Activated CD4-positive, CD25-positive, alpha-beta regulatory T cell (primary cell): ENCODE results near the gene RTF1.

ENCODE experiments used
- DNase-seq, 4 experiments: peaks; one replicate each; lab custom pipeline; 2025; lab: John Stamatoyannopoulos, UW

RTF1 gene

GRCh38 chr15:41505776-41506175 lies 88.9 kb downstream of the RTF1 start:
- no peak for DNase-seq

GRCh38 chr15:41506796-41507341 lies 90.0 kb downstream of the RTF1 start:
- no peak for DNase-seq

DNA sequence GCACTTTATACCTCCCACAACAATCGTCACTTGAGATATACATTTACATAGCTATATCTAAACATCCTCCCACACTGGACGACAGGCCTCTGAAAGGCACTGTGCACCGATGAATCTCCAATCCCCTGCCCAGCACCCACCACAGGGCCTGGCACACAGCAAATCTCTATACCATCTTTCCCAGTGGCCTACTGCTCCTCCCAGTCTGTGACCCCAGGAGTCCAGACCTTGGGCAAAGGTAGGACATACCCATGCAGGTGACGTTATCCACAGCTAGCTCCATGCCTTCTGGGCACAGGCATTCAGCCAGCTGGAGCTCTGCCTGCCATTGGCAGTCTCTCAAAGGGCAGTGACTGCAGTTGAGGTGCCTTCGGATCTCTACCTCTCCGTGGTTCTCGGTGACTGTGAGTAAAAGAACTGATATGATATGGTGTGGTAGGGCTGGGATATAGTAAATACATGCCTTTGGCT lies 91.0 kb downstream of the RTF1 start:
- no peak for DNase-seq

DNA sequence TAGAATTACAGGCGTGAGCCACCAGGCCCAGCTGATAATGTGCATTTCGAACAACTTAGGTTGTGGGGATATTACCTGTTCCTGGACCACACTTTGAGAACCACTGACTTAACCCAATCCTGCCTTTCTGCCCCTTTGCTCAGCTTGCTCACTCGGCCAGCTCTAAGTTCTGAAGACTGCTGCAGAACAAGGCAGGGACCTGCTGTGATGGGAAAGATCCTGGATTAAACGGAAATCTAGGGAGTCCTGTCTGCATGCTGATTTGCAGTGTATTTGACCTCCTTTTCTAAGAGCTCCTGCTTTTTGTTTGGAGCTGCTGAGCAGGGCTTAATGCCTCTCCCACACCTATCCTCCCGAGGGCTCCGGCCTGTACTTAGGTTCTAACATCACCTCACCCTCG lies 93.8 kb downstream of the RTF1 start:
- no peak for DNase-seq

DNA sequence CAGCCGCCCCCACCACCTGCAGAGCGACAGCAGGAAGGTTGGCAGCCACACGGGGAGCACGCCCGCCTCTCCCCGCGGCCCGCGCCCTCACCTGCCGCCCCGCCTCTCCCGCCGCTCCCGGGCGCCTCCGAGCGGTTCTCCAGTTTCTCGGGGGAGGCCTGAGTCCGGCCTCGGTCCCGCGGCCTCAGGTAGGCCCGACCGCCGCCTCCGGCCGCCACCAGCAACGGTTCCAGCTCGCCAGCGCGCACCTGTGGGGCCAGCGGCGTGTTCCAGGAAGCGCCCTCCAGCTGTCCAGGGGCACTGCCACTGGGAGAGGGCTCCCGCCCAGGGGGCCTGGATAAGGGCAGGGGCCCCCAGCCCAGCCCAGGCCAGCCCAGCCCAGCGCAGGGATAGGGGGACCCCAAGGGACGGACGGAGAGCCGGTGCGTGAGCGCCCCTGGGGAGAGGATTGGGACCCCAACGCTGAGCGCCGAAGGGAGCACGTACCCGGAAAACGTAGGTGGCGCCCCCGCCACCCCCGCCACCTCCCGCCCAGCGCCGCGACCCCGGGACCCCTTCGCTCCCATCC lies 94.5 kb downstream of the RTF1 start:
- DNase-seq, result no peak

DNA sequence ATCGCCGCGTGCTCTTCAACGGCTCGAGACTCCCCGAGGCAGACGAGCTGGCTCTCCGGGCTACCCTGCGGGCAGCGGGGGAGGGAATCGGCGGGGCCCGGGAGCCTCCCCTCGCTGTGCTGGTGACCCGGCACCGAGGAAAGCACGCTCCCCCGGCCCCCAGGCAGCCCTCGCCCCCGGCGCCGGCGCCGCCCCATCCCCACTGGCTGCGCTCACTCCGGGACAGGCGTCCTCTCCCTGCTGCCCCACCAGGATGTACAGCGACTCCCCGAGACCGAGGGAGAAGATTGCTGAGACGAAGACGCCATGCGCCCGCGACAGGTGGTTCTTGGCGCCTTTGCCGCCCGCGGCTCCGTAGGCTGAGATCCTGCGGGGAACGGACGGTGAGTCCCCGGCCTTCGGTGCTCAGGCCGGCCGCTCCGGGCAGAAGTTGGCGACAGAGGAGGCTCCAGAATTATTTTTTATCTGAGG lies 95.0 kb downstream of the RTF1 start:
- DNase-seq, result no peak

DNA sequence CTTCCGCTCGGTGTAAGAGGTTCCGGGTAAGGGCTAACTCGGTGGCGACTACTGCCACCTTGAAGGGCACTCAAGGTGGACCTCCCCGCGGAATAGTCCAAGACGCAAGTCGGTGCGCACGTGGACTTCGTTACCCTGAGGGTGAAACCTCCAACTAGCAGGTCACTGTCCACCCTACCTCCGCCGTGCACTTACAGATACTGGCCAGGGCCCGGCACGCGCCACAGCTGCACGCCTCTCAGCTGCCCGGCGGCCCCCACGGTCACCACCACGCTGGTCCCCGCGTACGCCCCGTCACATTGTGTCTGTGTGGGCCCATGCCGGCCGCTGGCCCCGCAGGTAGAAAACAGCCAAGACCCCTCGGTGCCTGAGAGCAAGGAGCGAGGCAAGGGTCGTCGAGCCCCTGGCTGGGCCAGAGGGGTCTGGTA lies 95.6 kb downstream of the RTF1 start:
- DNase-seq, result no peak

DNA sequence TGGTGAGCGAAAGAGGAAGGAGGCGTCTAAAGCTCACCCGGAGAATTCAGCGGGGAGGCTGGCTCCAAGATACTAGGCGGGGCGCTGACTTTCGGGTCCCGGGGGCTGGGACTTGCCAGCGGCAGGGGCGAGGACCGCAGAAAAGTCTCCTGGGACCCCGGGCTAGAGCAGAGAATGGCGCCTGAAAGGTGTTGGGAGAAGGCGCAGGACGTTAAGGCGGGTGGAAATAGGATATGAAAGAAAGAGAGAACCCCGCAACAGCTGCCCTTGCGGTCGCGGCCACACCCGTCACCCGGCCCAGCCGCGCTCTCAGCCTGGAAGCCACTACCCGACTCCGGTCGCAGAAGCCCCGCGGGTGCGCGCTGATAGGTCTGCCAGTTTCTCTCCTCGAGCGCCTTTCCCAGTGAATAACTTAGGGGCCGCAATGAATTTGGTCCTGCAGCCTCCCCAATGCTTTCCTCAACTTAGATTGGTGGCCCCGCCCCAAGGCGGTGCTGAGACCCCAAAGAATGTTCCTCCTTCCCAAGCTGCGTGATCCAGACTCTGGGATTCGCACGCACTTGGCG lies 96.1 kb downstream of the RTF1 start:
- no peak for DNase-seq

- DNase-seq, result no peak
Measured at GRCh38 chr15:41513506-41514227, 96.8 kb downstream of the RTF1 start, which contains the start of gene LTK. Gene LTK, minus strand, starts transcription at chr15:41513827. Its CDS starts 118 bp downstream, at chr15:41513709.

GRCh38 chr15:41517895-41518449 lies 101.1 kb downstream of the RTF1 start:
- no peak for DNase-seq

DNA sequence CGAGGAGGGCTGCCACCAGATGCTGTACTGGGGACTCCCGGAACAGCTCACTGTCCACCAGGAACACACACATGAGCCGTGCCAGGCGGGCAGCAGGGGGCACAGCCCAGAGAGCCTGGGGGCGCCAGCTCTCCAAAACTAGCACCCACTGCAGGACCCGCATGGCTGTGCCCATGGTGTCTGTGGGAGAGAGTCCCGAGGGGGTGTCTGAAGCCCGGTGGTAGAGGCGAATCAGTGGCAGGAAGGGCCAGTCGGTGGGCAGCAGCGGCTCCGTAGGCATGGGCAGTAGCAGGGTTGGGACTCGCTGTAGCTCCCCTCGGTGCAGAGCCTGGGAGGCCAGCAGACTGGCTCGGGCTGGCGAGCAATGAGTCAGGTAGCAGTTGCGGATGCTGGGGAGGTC lies 103.7 kb downstream of the RTF1 start:
- no peak for DNase-seq

- no peak for DNase-seq
Measured at GRCh38 chr15:41521614-41522013, 104.7 kb downstream of the RTF1 start.

GRCh38 chr15:41523097-41523496 lies 106.2 kb downstream of the RTF1 start:
- DNase-seq, result no peak

GRCh38 chr15:41530363-41530956 lies 113.6 kb downstream of the RTF1 start:
- DNase-seq, result no peak
